Choroid plexus epithelial cell (primary cell): Measurements from ENCODE around the gene LRP6.

Experiments used
- DNase-seq: peaks from one replicate; pipeline ENCODE4 v3.0.0-alpha.2; 2010; ENCODE audit warnings: low read depth
- H3K4me3 ChIP-seq: 2 replicates; pipeline ENCODE4 v1.5.1; 2011; ENCODE audit warnings: low read depth, mild to moderate bottlenecking, control low read depth, low read length, moderate library complexity
- CTCF ChIP-seq: conservative IDR thresholded peaks from 2 replicates; pipeline ENCODE4 v1.5.1; 2011; ENCODE audit warnings: low read depth, mild to moderate bottlenecking, control low read depth, inconsistent platforms, low read length, moderate library complexity

The LRP6 gene

DNA sequence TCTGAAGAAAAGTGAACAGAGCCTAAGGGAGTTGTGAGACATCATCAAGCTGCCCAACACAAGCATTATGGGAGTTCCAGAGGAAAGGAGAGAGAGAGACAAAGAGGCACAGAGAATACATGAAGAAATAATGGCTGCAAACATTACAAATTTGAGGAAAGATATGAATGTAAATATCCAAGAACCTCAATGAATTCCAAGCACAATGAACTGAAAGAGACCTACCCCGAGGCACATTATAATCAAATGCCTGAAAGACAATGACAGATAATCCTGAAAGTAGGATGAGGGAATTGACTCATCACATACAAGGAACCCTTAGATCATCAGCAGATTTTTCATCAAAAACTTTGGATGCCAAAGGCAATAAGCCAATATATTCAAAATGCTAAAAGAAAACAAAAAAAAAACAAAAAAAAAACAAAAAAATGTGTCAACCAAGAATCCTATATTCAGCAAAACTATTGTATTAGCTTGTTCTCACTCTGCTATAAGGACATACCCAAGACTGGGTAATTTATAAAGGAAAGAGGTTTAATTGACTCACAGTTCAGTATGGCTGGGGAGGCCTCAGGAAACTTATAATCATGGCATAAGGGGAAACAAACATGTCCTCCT lies 158.3 kb downstream of the LRP6 start:
- no peak for TF ChIP-seq CTCF
- H3K4me3 ChIP-seq: no peak overlapping the region
- DNase-seq: no peak

- no peak overlapping the region for H3K4me3 ChIP-seq
- DNase-seq: no peak
- TF ChIP-seq CTCF: no peak
Observed at GRCh38 chr12:12107678-12108077, 159.2 kb downstream of the LRP6 start.

DNA sequence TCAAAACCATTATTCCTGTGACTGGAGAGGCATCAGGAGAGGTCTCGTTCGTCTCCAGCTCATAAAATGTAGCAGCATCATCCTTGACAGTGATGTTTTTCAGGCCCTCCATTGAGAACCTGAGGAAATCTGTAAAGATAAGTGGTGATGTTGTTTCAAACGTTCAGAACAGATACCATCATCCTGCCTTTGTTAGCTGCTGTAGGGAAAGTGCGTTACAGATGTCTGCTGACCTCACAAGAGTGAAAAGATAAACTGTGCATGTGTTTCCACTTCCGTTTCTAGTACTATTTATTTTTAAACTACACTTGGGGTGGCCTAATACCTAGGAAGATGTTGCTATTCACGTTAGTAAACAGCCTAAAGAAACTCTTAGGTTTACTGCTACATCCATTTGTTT lies 167.7 kb downstream of the LRP6 start:
- no peak overlapping the region for H3K4me3 ChIP-seq
- peak; percentile 26 for DNase-seq
- no peak for TF ChIP-seq CTCF

DNA sequence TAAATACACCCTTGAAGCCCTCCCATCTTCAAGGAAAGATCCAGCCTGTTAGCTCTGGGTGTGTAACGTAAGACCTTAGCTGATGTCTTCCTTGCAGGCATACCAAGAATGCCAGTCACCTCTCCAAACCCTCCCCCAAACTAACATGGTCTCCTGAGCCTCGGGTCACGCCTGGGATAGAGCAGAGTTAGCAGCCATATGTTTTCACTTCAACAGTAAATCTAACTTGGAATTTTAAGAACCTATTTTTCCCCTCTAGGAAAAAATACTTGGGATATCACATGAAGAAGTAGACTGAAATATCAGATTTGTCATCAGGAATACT lies 168.2 kb downstream of the LRP6 start:
- no peak for TF ChIP-seq CTCF
- DNase-seq: no peak
- no peak overlapping the region for H3K4me3 ChIP-seq

DNA sequence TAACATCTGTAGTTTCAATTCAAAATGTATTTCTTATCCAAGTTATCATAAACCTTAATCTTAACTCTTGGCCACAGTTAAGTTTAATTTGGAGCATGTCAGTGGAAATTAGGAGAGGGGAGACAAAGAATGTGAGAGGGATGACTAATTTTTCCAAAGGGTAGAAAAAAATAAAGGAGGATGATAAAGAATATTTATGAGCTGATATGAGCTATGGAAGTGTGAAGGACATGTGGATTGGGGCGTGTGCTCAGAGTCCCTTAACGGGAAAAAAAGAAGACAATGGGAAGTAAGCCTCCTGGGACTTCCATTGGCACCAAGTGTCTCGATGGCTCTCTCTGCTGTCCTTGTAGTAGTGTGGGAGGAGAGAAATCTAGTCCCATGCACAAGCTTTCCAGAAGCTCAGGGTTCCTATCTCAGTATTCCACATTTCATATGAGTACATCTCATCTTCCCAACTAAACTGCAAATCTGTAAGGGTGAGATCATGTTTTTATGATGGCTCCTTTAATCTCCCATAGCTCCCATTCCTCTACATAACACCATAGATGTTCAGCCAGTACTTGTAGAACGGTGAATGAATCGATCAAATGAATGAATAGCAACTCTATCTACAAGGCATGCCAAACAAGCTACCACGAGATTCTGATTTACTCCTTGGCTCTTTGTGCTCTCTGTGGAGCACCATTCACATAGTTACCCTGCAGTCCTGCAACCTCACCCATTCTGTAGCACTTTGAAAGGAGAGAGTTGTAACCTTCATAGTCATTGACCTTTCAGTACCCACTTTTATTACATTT lies 168.8 kb downstream of the LRP6 start:
- DNase-seq: no peak
- TF ChIP-seq CTCF: no peak
- no peak overlapping the region for H3K4me3 ChIP-seq

DNA sequence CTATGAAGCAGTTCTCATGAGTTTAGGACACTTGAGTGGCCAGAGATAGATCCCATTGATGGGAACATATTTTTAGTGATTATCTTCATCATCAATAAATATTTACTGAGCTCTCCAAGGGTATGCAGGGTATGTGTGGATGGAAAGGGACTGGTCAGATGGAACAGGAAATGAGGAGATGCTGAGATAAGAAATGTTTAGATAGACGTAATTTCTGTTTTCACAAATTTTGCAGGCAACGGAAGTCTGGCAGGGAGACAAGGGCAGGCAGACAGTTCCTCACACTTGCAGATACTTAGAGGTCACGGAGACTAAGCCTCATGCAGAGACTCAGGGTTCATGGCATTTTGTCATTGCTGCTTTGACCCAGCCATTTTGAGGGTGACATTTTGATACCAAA lies 171.8 kb downstream of the LRP6 start:
- TF ChIP-seq CTCF: no peak
- no peak overlapping the region for H3K4me3 ChIP-seq
- DNase-seq: peak; percentile 57

GRCh38 chr12:12094481-12094880 lies 172.4 kb downstream of the LRP6 start:
- TF ChIP-seq CTCF: no peak
- H3K4me3 ChIP-seq: no peak overlapping the region
- DNase-seq: peak; percentile 2
